Hepatocyte (in vitro differentiated cells): ENCODE measurements around the gene SH2D7. TPM values are rescaled to one million over a fixed set of nuclear protein-coding genes. Genes with fewer than 3 reads are reported as not detected.

ENCODE experiments used
- DNase-seq: peaks from one replicate; pipeline ENCODE4 v3.0.0-alpha.2; 2016; ENCODE audit warnings: low spot score
- H2AFZ ChIP-seq: fragments of 200-600 bp; sonication (generic); 2 replicates; pipeline ENCODE4 v1.6.0; 2016; ENCODE audit warnings: antibody characterized with exemption, mild to moderate bottlenecking
- H3K27ac ChIP-seq: fragments of 200-600 bp; sonication (generic); 2 replicates; pipeline ENCODE4 v1.5.1; 2016; ENCODE audit warnings: mild to moderate bottlenecking
- H3K27me3 ChIP-seq: fragments of 200-600 bp; sonication (generic); 2 replicates; pipeline ENCODE4 v1.6.1; 2016
- H3K36me3 ChIP-seq: fragments of 200-600 bp; sonication (generic); replicated peaks from 2 replicates; pipeline ENCODE4 v1.5.1; 2016; ENCODE audit warnings: low read depth; ENCODE audit not compliant: insufficient read depth
- H3K4me1 ChIP-seq: fragments of 200-600 bp; sonication (generic); 2 replicates; pipeline ENCODE4 v1.5.1; 2016; ENCODE audit warnings: mild to moderate bottlenecking, moderate library complexity; ENCODE audit not compliant: insufficient read depth
- H3K4me2 ChIP-seq: fragments of 200-600 bp; sonication (generic); 2 replicates; pipeline ENCODE4 v1.6.0; 2016
- H3K4me3 ChIP-seq: fragments of 200-600 bp; sonication (generic); 2 replicates; pipeline ENCODE4 v1.5.1; 2016; ENCODE audit warnings: mild to moderate bottlenecking
- H3K79me2 ChIP-seq: fragments of 200-600 bp; sonication (generic); 2 replicates; pipeline ENCODE4 v1.6.0; 2017; ENCODE audit warnings: mild to moderate bottlenecking
- H3K9me2 ChIP-seq: fragments of 200-600 bp; sonication (generic); replicated peaks from 2 replicates; pipeline ENCODE4 v1.6.0; 2017; ENCODE audit warnings: mild to moderate bottlenecking; ENCODE audit not compliant: insufficient read depth
- H3K9me3 ChIP-seq: fragments of 200-600 bp; sonication (generic); 2 replicates; pipeline ENCODE4 v1.5.1; 2016; ENCODE audit warnings: low read depth, mild to moderate bottlenecking
- H4K20me1 ChIP-seq: fragments of 200-600 bp; sonication (generic); 2 replicates; pipeline ENCODE4 v1.6.0; 2016; ENCODE audit warnings: mild to moderate bottlenecking; ENCODE audit not compliant: insufficient read depth, poor library complexity, severe bottlenecking
- EZH2 ChIP-seq: fragments of 200-600 bp; sonication (generic); IDR thresholded peaks from 2 replicates; pipeline ENCODE4 v1.6.1; 2016; ENCODE audit warnings: antibody characterized with exemption, mild to moderate bottlenecking, borderline replicate concordance
- EZH2phosphoT487 ChIP-seq: fragments of 200-600 bp; sonication (generic); IDR thresholded peaks from one replicate; pipeline ENCODE4 v1.6.1; 2018; ENCODE audit warnings: antibody characterized with exemption, mild to moderate bottlenecking, low read depth, moderate library complexity; ENCODE audit not compliant: unreplicated experiment, severe bottlenecking
- WGBS: methylation state at CpG from one replicate; pipeline ENCODE4 v1.1.6; 2016; ENCODE audit warnings: low lambda C conversion rate; ENCODE audit errors: missing lambda C conversion rate; 5-methylcytosine and 5-hydroxymethylcytosine counted together
- polyA plus RNA-seq: library from polyadenylated mRNA; unstranded; fragments of >200 nt; fragmentation: Nextera tagmentation; extraction: Ambion mirVana; gene quantifications from 2 replicates; pipeline ENCODE4 v1.2.1, GENCODE V29; 2016
- total RNA-seq: library from RNA; depleted of rRNA; stranded (reverse); fragments of >200 nt; gene quantifications from 2 replicates; pipeline ENCODE4 v1.2.3, GENCODE V29; 2014
- TF ChIP-seq, protein P1 (sequence below): fragments of 200-600 bp; sonication (generic); IDR thresholded peaks from 2 replicates; pipeline ENCODE4 v1.5.1; 2016; ENCODE audit warnings: antibody characterized with exemption, mild to moderate bottlenecking; ENCODE audit not compliant: poor library complexity

SH2D7 gene
- total and polyA plus RNA-seq, 2 experiments from 2014 or later: 0.22 TPM; not detected in 1

DNA sequence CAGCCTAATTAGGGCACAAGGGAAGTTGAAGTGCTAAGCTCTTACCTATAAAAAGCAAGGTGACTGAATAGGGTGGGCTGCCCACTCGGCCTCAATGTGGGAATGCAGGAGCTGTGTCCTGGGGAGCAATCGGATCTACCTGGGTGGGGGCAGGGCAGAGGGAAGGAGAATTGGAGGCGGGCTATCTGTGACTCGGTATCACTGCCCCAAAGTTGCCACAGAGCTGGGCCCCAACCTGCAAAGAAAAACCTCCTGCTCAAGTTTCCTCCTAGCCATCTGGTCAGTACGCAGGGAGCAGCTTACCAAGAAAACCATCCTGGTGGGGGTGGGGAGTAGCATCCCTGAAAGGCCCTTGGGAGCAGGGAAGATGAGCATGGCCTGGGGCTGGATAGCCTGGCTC, 28.2 kb downstream of the SH2D7 start:
- Histone ChIP-seq H3K9me3 (no peaks in the 10 kb centered on the region), H3K27me3 (no peaks in the 10 kb centered on the region), H3K9me2 (no peaks in the 10 kb centered on the region), H3K36me3 (no peaks in the 10 kb centered on the region), H3K27ac (no peak overlapping the region), H2AFZ (no peak overlapping the region), H3K4me3 (no peak overlapping the region), H3K79me2 (no peaks in the 10 kb centered on the region), H3K4me1 (no peaks in the 10 kb centered on the region), H3K4me2 (no peak overlapping the region), H4K20me1 (no peaks in the 10 kb centered on the region)
- no peak for DNase-seq
- 83% methylated on average over 5 of the region's 5 CpGs for WGBS
- no peak for TF ChIP-seq EZH2
- no peak for TF ChIP-seq EZH2phosphoT487
- TF ChIP-seq, protein P1, sequence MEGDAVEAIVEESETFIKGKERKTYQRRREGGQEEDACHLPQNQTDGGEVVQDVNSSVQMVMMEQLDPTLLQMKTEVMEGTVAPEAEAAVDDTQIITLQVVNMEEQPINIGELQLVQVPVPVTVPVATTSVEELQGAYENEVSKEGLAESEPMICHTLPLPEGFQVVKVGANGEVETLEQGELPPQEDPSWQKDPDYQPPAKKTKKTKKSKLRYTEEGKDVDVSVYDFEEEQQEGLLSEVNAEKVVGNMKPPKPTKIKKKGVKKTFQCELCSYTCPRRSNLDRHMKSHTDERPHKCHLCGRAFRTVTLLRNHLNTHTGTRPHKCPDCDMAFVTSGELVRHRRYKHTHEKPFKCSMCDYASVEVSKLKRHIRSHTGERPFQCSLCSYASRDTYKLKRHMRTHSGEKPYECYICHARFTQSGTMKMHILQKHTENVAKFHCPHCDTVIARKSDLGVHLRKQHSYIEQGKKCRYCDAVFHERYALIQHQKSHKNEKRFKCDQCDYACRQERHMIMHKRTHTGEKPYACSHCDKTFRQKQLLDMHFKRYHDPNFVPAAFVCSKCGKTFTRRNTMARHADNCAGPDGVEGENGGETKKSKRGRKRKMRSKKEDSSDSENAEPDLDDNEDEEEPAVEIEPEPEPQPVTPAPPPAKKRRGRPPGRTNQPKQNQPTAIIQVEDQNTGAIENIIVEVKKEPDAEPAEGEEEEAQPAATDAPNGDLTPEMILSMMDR: no peak

DNA sequence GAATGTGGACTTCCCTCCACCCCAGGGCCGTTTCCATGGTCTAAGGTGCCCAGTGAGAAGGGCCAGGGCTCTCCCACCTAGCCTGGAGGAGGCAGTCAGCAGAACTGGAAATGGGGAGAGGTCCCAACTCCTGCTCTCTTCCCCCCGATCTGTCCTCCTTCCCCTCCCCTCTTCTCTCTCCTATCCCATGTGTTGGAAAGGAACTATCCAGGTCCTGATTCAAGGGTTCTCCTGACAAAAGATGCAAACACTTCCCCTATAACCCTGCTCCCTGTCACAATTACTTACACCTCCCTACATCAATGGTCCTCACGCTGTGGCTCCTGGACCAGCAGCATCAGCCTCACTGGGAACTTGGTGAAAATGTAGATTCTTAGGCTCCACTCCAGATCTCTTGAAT, 32.9 kb downstream of the SH2D7 start:
- TF ChIP-seq EZH2 (no peak), EZH2phosphoT487 (no peak)
- TF ChIP-seq, protein P1: no peak
- no peak overlapping the region for H2AFZ ChIP-seq
- no peaks in the 10 kb centered on the region for H3K9me2 ChIP-seq
- no peak overlapping the region for H3K27ac ChIP-seq
- no peak overlapping the region for H3K4me3 ChIP-seq
- no peaks in the 10 kb centered on the region for H3K36me3 ChIP-seq
- H3K79me2 ChIP-seq: no peaks in the 10 kb centered on the region
- peaks cover 25% of the 10 kb centered on the region for H3K4me1 ChIP-seq
- DNase-seq: no peak
- H3K9me3 ChIP-seq: no peaks in the 10 kb centered on the region
- H3K27me3 ChIP-seq: no peaks in the 10 kb centered on the region
- no peaks in the 10 kb centered on the region for H4K20me1 ChIP-seq
- 92% methylated on average over 3 of the region's 3 CpGs for WGBS
- no peak overlapping the region for H3K4me2 ChIP-seq

DNA sequence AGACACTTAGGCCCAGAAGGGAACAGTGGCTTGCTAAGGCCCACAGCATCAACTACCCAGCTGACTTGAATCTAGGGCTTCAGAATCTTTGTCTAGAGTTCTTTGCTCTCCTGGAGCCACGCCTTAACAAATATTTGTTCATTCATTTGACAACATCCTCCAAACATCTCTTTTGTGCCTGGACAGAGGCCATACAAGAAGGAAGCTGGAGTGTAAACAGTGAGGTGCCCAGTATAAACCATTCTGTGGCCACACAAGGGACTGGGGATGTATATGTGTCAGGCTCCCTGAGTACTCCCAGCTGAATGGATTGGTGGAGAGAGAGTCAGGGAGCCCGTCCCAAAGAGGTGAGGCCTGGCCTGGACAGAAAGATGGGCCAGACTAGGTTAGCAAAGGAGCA, 35.5 kb downstream of the SH2D7 start:
- Histone ChIP-seq H3K36me3 (no peaks in the 10 kb centered on the region), H3K4me1 (peaks cover 37% of the 10 kb centered on the region), H3K9me3 (no peaks in the 10 kb centered on the region), H3K79me2 (peaks cover 15% of the 10 kb centered on the region), H3K9me2 (no peaks in the 10 kb centered on the region), H3K4me2 (no peak overlapping the region), H2AFZ (no peak overlapping the region), H3K27me3 (no peaks in the 10 kb centered on the region), H4K20me1 (no peaks in the 10 kb centered on the region), H3K4me3 (no peak overlapping the region), H3K27ac (peak overlapping the region; percentile 47)
- TF ChIP-seq EZH2phosphoT487: no peak
- TF ChIP-seq, protein P1: no peak
- TF ChIP-seq EZH2: no peak
- 65% methylated on average over 2 of the region's 2 CpGs for WGBS
- no peak for DNase-seq
